HepG2 (cell line): ENCODE measurements around the gene GCLM. TPM values are rescaled to one million over a fixed set of nuclear protein-coding genes. Genes with fewer than 3 reads are reported as not detected.

ENCODE experiments used
- HOXA9 ChIP-seq: sonication (generic); formaldehyde crosslinking; IDR thresholded peaks from 2 replicates; pipeline ENCODE4 v1.8.1; 2022; ENCODE audit warnings: missing genetic modification reagents, mild to moderate bottlenecking, moderate library complexity, borderline replicate concordance
- MEF2D ChIP-seq: sonication (generic); formaldehyde crosslinking; IDR thresholded peaks from 2 replicates; pipeline ENCODE4 v1.5.1; 2020; ENCODE audit warnings: mild to moderate bottlenecking, missing genetic modification reagents
- MZF1 ChIP-seq: sonication (generic); formaldehyde crosslinking; IDR thresholded peaks from 2 replicates; pipeline ENCODE4 v1.8.1; 2023; ENCODE audit warnings: mild to moderate bottlenecking, missing genetic modification reagents, borderline replicate concordance
- SOX5 ChIP-seq: IDR thresholded peaks from 2 replicates; pipeline ENCODE4 v1.6.1; 2016; ENCODE audit warnings: borderline replicate concordance
- TBX2 ChIP-seq: sonication (generic); formaldehyde crosslinking; IDR thresholded peaks from 2 replicates; pipeline ENCODE4 v1.5.0; 2020; ENCODE audit warnings: missing genetic modification reagents, mild to moderate bottlenecking, borderline replicate concordance
- TEAD2 ChIP-seq: sonication (generic); formaldehyde crosslinking; IDR thresholded peaks from 2 replicates; pipeline ENCODE4 v1.9.0; 2021; ENCODE audit warnings: missing genetic modification reagents
- ZBTB42 ChIP-seq: sonication (generic); formaldehyde crosslinking; IDR thresholded peaks from 2 replicates; pipeline ENCODE4 v1.5.0; 2020; ENCODE audit warnings: mild to moderate bottlenecking, missing genetic modification reagents
- ZFP62 ChIP-seq: sonication (generic); formaldehyde crosslinking; IDR thresholded peaks from 2 replicates; pipeline ENCODE4 v1.4.0; 2020; ENCODE audit warnings: missing genetic modification reagents
- ZNF276 ChIP-seq: sonication (generic); formaldehyde crosslinking; IDR thresholded peaks from 2 replicates; pipeline ENCODE4 v1.4.0; 2020; ENCODE audit warnings: mild to moderate bottlenecking, low read depth, missing genetic modification reagents
- ZNF407 ChIP-seq: sonication (generic); formaldehyde crosslinking; IDR thresholded peaks from one replicate; pipeline ENCODE4 v1.5.1; 2020; ENCODE audit warnings: mild to moderate bottlenecking, missing genetic modification reagents; ENCODE audit errors: not compliant biosample characterization
- ZZZ3 ChIP-seq: sonication (generic); formaldehyde crosslinking; IDR thresholded peaks from 2 replicates; pipeline ENCODE4 v1.4.0; 2020; ENCODE audit warnings: missing genetic modification reagents, mild to moderate bottlenecking, borderline replicate concordance
- polyA plus RNA-seq, 8 experiments: library from polyadenylated mRNA; depleted of rRNA in 3 of 8; stranded (reverse) in 7 of 8; unstranded in 1 of 8; fragments of >200 nt; fragmentation: Illumina TruSeq in 4 of 8; extraction: Trizol in 4 of 8; gene quantifications; 2 replicates each; pipeline versions ENCODE4 v1.2.1 to v1.2.3, GENCODE V29; 2011 to 2016; ENCODE audit warnings: low read depth in 4 of 8, missing spikeins in 1 of 8, mixed read lengths in 1 of 8; ENCODE audit not compliant: insufficient read depth in 1 of 8
- total RNA-seq, 5 experiments: library from RNA; depleted of rRNA; stranded (reverse); fragments of >200 nt; fragmentation: Illumina TruSeq; extraction: Trizol; gene quantifications; 2 replicates each; pipeline ENCODE4 v1.2.3, GENCODE V29; 2016; ENCODE audit warnings: low read depth in 1 of 5
- TF ChIP-seq, protein P1 (sequence below): sonication (generic); formaldehyde crosslinking; IDR thresholded peaks from 2 replicates; pipeline ENCODE4 v1.5.1; 2020; ENCODE audit warnings: missing genetic modification reagents, mild to moderate bottlenecking, borderline replicate concordance
- TF ChIP-seq, protein P2 (sequence below): sonication (generic); formaldehyde crosslinking; conservative IDR thresholded peaks from 2 replicates; pipeline ENCODE4 v1.8.1; 2023; ENCODE audit warnings: missing genetic modification reagents
- TF ChIP-seq, protein P3 (sequence below): sonication (generic); formaldehyde crosslinking; IDR thresholded peaks from 2 replicates; pipeline ENCODE4 v1.4.0; 2020; ENCODE audit warnings: missing genetic modification reagents

The GCLM gene
- total and polyA plus RNA-seq, 2 of the 13 experiments (the other 11 are each of a cell fraction or from before 2014, with no cell fraction given) = 8.7 to 29.9 TPM

DNA sequence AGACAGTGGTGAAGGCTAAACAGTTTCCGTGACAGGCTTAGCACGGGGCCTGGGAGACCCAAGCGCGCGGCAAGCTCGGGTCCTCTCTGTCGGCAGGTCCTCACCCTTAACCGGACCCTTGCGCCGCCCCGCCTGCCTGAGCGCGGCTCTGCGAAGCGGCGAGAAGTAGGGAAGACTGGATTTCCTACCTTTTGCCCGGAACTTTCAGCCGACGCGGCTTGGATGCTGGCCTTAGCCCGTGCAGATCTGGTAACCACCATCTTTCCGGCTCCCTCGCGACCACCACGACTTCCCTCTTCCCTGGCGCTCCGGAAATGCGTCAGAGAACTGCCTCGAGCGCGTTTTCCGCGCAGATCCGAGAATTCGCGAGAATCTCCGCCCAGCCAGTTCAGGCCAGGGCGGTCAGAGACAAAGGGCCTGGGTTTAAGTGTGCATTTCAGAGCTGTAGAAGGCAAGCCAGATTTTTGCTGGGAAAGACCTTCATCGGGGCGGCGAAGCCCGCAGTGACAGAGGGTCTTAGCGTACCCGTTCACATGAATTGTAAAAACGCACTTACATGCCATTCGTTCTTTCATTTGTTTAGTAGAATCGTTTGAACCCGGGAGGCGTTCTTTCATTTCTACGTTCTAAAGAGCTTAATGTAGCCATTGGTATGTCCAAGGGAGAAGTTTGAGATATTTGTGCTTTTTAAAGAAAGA lies 30.2 kb downstream of the GCLM start, which contains the start of gene DNTTIP2 (continued):
- peak; percentile 34 for TF ChIP-seq ZNF407 (CRISPR knock-in tag)
- TF ChIP-seq, protein P1, sequence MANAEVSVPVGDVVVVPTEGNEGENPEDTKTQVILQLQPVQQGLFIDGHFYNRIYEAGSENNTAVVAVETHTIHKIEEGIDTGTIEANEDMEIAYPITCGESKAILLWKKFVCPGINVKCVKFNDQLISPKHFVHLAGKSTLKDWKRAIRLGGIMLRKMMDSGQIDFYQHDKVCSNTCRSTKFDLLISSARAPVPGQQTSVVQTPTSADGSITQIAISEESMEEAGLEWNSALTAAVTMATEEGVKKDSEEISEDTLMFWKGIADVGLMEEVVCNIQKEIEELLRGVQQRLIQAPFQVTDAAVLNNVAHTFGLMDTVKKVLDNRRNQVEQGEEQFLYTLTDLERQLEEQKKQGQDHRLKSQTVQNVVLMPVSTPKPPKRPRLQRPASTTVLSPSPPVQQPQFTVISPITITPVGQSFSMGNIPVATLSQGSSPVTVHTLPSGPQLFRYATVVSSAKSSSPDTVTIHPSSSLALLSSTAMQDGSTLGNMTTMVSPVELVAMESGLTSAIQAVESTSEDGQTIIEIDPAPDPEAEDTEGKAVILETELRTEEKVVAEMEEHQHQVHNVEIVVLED (CRISPR knock-in tag) = peak; percentile 85; the same call in 1 of the 2 replicates
- TF ChIP-seq ZZZ3 (CRISPR knock-in tag) = peak; percentile 78; the same call in 1 of the 2 replicates
- no peak for TF ChIP-seq HOXA9 (CRISPR knock-in tag)
- TF ChIP-seq ZFP62 (CRISPR knock-in tag) = no peak
- TF ChIP-seq TEAD2 (CRISPR knock-in tag) = no peak
- TF ChIP-seq MEF2D (CRISPR knock-in tag) = 0 out of 2 replicates have a peak, but pooled peaks have one; percentile 57
- 0 out of 2 replicates have a peak, but pooled peaks have one; percentile 62 for TF ChIP-seq ZBTB42 (CRISPR knock-in tag)
- TF ChIP-seq TBX2 (CRISPR knock-in tag) = peak; percentile 90
- TF ChIP-seq ZNF276 (CRISPR knock-in tag) = no peak
- TF ChIP-seq, protein P2, sequence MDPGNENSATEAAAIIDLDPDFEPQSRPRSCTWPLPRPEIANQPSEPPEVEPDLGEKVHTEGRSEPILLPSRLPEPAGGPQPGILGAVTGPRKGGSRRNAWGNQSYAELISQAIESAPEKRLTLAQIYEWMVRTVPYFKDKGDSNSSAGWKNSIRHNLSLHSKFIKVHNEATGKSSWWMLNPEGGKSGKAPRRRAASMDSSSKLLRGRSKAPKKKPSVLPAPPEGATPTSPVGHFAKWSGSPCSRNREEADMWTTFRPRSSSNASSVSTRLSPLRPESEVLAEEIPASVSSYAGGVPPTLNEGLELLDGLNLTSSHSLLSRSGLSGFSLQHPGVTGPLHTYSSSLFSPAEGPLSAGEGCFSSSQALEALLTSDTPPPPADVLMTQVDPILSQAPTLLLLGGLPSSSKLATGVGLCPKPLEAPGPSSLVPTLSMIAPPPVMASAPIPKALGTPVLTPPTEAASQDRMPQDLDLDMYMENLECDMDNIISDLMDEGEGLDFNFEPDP = no peak
- no peak for TF ChIP-seq MZF1 (CRISPR knock-in tag)
- TF ChIP-seq, protein P3, sequence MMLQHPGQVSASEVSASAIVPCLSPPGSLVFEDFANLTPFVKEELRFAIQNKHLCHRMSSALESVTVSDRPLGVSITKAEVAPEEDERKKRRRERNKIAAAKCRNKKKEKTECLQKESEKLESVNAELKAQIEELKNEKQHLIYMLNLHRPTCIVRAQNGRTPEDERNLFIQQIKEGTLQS (CRISPR knock-in tag) = peak; percentile 59
- peak; percentile 55 for TF ChIP-seq SOX5 (CRISPR knock-in tag)
